GM19025 (cell line): ENCODE data around the gene PCSK5.
"Not testable (repeated sequence)": the region's sequence is repeated elsewhere in the genome, so short reads cannot be mapped to it uniquely, and the experiment has no call there.

Experiments
- ATAC-seq: cut with Tn5 transposase; IDR thresholded peaks from one replicate; pipeline ENCODE4 v1.9.1; 2021; ENCODE audit warnings: mild to moderate bottlenecking, low read depth, moderate library complexity; ENCODE audit not compliant: unreplicated experiment

The PCSK5 gene

GRCh38 chr9:75890472-75891276 lies at the start of gene PCSK5:
Gene PCSK5, plus strand, starts transcription at chr9:75890673. Its CDS starts 509 bp downstream, at chr9:75891182.
- ATAC-seq: peak; percentile 63

GRCh38 chr9:75844321-75844720 lies 46.2 kb upstream of the PCSK5 start:
- ATAC-seq: no peak

GRCh38 chr9:75845806-75846205 lies 44.7 kb upstream of the PCSK5 start:
- no peak for ATAC-seq

GRCh38 chr9:75847085-75847484 lies 43.4 kb upstream of the PCSK5 start:
- ATAC-seq: no peak

GRCh38 chr9:75850459-75851200 lies 39.8 kb upstream of the PCSK5 start:
- ATAC-seq: no peak

- no peak for ATAC-seq
These were observed 38.6 kb upstream of the PCSK5 start for GRCh38 chr9:75851917-75852316.

- no peak for ATAC-seq
These were observed 37.7 kb upstream of the PCSK5 start for GRCh38 chr9:75852746-75853145.

GRCh38 chr9:75855509-75855908 lies 35.0 kb upstream of the PCSK5 start:
- no peak for ATAC-seq

GRCh38 chr9:75858497-75859092 lies 31.9 kb upstream of the PCSK5 start:
- no peak for ATAC-seq

- no peak for ATAC-seq
These were observed 26.2 kb upstream of the PCSK5 start for GRCh38 chr9:75864266-75864665.

- no peak for ATAC-seq
These were observed 24.1 kb upstream of the PCSK5 start for GRCh38 chr9:75866273-75866871.

- not testable (repeated sequence) for ATAC-seq
These were observed 21.9 kb upstream of the PCSK5 start for GRCh38 chr9:75868526-75868925.

- no peak for ATAC-seq
These were observed 21.2 kb upstream of the PCSK5 start for GRCh38 chr9:75869236-75869635.

- ATAC-seq: no peak
These were observed 20.0 kb upstream of the PCSK5 start for GRCh38 chr9:75870450-75870849.

GRCh38 chr9:75871624-75872023 lies 18.8 kb upstream of the PCSK5 start:
- ATAC-seq: no peak

GRCh38 chr9:75873712-75874111 lies 16.8 kb upstream of the PCSK5 start:
- ATAC-seq: no peak

GRCh38 chr9:75876999-75877640 lies 13.4 kb upstream of the PCSK5 start:
- no peak for ATAC-seq

GRCh38 chr9:75878488-75878860 lies 12.0 kb upstream of the PCSK5 start:
- ATAC-seq: no peak

GRCh38 chr9:75880618-75881017 lies 9.9 kb upstream of the PCSK5 start:
- no peak for ATAC-seq

GRCh38 chr9:75881761-75882160 lies 8.7 kb upstream of the PCSK5 start:
- no peak for ATAC-seq

- no peak for ATAC-seq
These were observed 4.8 kb upstream of the PCSK5 start for GRCh38 chr9:75885652-75886051.
